Sigmoid colon (tissue), 4 donors: Measurements from ENCODE around the gene RAMP1.

ENCODE experiments used
- EP300 ChIP-seq, 4 donors: sonication (generic); formaldehyde crosslinking; IDR thresholded peaks; one replicate each; pipeline ENCODE4 v1.6.1; 2017; ENCODE audit warnings: antibody characterized with exemption in 4 of 4
- POLR2A ChIP-seq, 2 donors: fragments of 450-650 bp; IDR thresholded peaks; one replicate each; pipeline ENCODE4 v1.6.1; 2016; ENCODE audit warnings: antibody characterized with exemption in 2 of 2, mild to moderate bottlenecking in 2 of 2, moderate library complexity in 2 of 2
- POLR2AphosphoS5 ChIP-seq, 4 donors: sonication (generic); formaldehyde crosslinking; IDR thresholded peaks; one replicate each; pipeline ENCODE4 v1.6.1; 2017; ENCODE audit warnings: antibody characterized with exemption in 4 of 4
- TF ChIP-seq, protein P1 (sequence below), 4 experiments: fragments of 450-650 bp in 3 of 4; fragments of 200-600 bp in 1 of 4; IDR thresholded peaks; one replicate each; pipeline ENCODE4 v1.5.1; 2016 to 2019; ENCODE audit warnings: antibody characterized with exemption in 4 of 4, mild to moderate bottlenecking in 3 of 4, moderate library complexity in 2 of 4

DNA sequence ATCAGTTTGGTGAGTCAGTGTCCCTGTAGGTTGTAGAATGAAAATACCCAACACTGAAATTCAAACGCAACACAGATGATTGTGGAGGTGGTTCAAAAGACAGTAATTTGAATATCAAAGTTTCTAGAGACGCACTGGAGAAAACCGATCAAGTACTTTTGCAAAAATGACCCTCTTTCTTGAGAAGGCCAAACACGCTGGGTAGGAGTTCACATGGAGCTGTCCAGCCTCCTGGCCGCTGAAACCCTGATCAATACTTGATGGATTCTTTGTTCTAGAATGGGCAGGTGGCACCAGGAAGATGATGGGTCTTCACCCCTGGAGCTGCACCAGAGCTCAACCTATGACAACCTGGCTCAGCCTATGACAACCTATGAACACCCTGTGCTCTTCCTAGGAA, 67.7 kb downstream of the RAMP1 start:
- TF ChIP-seq, protein P1, sequence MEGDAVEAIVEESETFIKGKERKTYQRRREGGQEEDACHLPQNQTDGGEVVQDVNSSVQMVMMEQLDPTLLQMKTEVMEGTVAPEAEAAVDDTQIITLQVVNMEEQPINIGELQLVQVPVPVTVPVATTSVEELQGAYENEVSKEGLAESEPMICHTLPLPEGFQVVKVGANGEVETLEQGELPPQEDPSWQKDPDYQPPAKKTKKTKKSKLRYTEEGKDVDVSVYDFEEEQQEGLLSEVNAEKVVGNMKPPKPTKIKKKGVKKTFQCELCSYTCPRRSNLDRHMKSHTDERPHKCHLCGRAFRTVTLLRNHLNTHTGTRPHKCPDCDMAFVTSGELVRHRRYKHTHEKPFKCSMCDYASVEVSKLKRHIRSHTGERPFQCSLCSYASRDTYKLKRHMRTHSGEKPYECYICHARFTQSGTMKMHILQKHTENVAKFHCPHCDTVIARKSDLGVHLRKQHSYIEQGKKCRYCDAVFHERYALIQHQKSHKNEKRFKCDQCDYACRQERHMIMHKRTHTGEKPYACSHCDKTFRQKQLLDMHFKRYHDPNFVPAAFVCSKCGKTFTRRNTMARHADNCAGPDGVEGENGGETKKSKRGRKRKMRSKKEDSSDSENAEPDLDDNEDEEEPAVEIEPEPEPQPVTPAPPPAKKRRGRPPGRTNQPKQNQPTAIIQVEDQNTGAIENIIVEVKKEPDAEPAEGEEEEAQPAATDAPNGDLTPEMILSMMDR (IDR thresholded peaks at IDR 0.05), result no peak
- TF ChIP-seq EP300 (IDR thresholded peaks at IDR 0.05) (no peak), POLR2A (IDR thresholded peaks at IDR 0.05) (no peak), POLR2AphosphoS5 (IDR thresholded peaks at IDR 0.05) (no peak)
